GM12865 (cell line): Measurements from ENCODE around the gene GCC2.
"Not testable (repeated sequence)": the region's sequence is repeated elsewhere in the genome, so short reads cannot be mapped to it uniquely, and the experiment has no call there.

Source experiments
- DNase-seq: peaks from one replicate; pipeline ENCODE4 v3.0.0; 2010; ENCODE audit warnings: low read depth
- H3K4me3 ChIP-seq: 2 replicates; pipeline ENCODE4 v1.5.1; 2011; ENCODE audit warnings: mild to moderate bottlenecking, low read depth, low read length, control low read depth
- CTCF ChIP-seq: IDR thresholded peaks from 2 replicates; pipeline ENCODE4 v1.5.1; 2011; ENCODE audit warnings: low read length, control low read depth, low read depth, inconsistent platforms; ENCODE audit not compliant: insufficient read depth; ENCODE audit errors: missing control alignments

GCC2 gene

GRCh38 chr2:108417254-108417653 lies 31.8 kb upstream of the GCC2 start:
- H3K4me3 ChIP-seq = no peak overlapping the region
- peak; percentile 12 for DNase-seq
- TF ChIP-seq CTCF = peak; percentile 16

GRCh38 chr2:108418416-108418815 lies 30.6 kb upstream of the GCC2 start:
- DNase-seq = no peak
- H3K4me3 ChIP-seq = no peak overlapping the region
- TF ChIP-seq CTCF = no peak

GRCh38 chr2:108423067-108423466 lies 25.9 kb upstream of the GCC2 start:
- H3K4me3 ChIP-seq = no peak overlapping the region

GRCh38 chr2:108423502-108424251 lies 25.3 kb upstream of the GCC2 start:
- TF ChIP-seq CTCF = no peak
- DNase-seq = no peak
- H3K4me3 ChIP-seq = no peak overlapping the region

More at GRCh38 chr2:108423067-108423466, 25.9 kb upstream of the GCC2 start:
- no peak for DNase-seq
- TF ChIP-seq CTCF = no peak

GRCh38 chr2:108428286-108429009 lies 20.6 kb upstream of the GCC2 start:
- TF ChIP-seq CTCF = no peak
- DNase-seq = no peak

GRCh38 chr2:108435578-108435977 lies 13.4 kb upstream of the GCC2 start:
- H3K4me3 ChIP-seq = not testable (repeated sequence)

More at GRCh38 chr2:108428286-108429009, 20.6 kb upstream of the GCC2 start:
- no peak overlapping the region for H3K4me3 ChIP-seq

GRCh38 chr2:108436976-108437375 lies 12.0 kb upstream of the GCC2 start:
- H3K4me3 ChIP-seq = no peak overlapping the region
- no peak for DNase-seq
- TF ChIP-seq CTCF = no peak

More at GRCh38 chr2:108435578-108435977, 13.4 kb upstream of the GCC2 start:
- not testable (repeated sequence) for DNase-seq
